ENCODE data around the gene C16orf87.
"Not testable (repeated sequence)": the region's sequence is repeated elsewhere in the genome, so short reads cannot be mapped to it uniquely, and the experiment has no call there.

C16orf87 gene

GRCh38 chr16:46830902-46831647 is at the start of gene C16orf87:
Gene C16orf87, minus strand, starts transcription at chr16:46831180. Its CDS starts 31 bp downstream, at chr16:46831149.
- DNase-seq (ENCODE audit: low spot score) = peak; percentile 91

GRCh38 chr16:46875243-46875642 is 44.3 kb upstream of the C16orf87 start:
- DNase-seq (ENCODE audit: low spot score) = no peak

GRCh38 chr16:46873201-46873600 is 42.2 kb upstream of the C16orf87 start:
- DNase-seq (ENCODE audit: low spot score) = no peak

- DNase-seq (ENCODE audit: low spot score) = no peak
These were observed 40.6 kb upstream of the C16orf87 start for GRCh38 chr16:46871597-46871996.

- not testable (repeated sequence) for DNase-seq (ENCODE audit: low spot score)
These were observed 37.9 kb upstream of the C16orf87 start for GRCh38 chr16:46868891-46869290.

- not testable (repeated sequence) for DNase-seq (ENCODE audit: low spot score)
These were observed 36.5 kb upstream of the C16orf87 start for GRCh38 chr16:46867486-46867885.

- no peak for DNase-seq (ENCODE audit: low spot score)
These were observed 35.3 kb upstream of the C16orf87 start for GRCh38 chr16:46866286-46866685.

- DNase-seq (ENCODE audit: low spot score) = no peak
These were observed 31.8 kb upstream of the C16orf87 start for GRCh38 chr16:46862555-46863447.

- DNase-seq (ENCODE audit: low spot score) = no peak
These were observed 28.8 kb upstream of the C16orf87 start for GRCh38 chr16:46859719-46860152.

GRCh38 chr16:46858151-46858550 is 27.2 kb upstream of the C16orf87 start:
- DNase-seq (ENCODE audit: low spot score) = no peak

GRCh38 chr16:46857368-46857945 is 26.5 kb upstream of the C16orf87 start:
- no peak for DNase-seq (ENCODE audit: low spot score)

GRCh38 chr16:46855389-46855788 is 24.4 kb upstream of the C16orf87 start:
- no peak for DNase-seq (ENCODE audit: low spot score)

GRCh38 chr16:46854846-46855245 is 23.9 kb upstream of the C16orf87 start:
- no peak for DNase-seq (ENCODE audit: low spot score)

- peak; percentile 36 for DNase-seq (ENCODE audit: low spot score)
These were observed 22.9 kb upstream of the C16orf87 start for GRCh38 chr16:46853713-46854443.

GRCh38 chr16:46852130-46852529 is 21.1 kb upstream of the C16orf87 start:
- DNase-seq (ENCODE audit: low spot score) = no peak

GRCh38 chr16:46850619-46851555 is 19.9 kb upstream of the C16orf87 start:
- DNase-seq (ENCODE audit: low spot score) = no peak

- no peak for DNase-seq (ENCODE audit: low spot score)
These were observed 18.1 kb upstream of the C16orf87 start for GRCh38 chr16:46848768-46849764.

GRCh38 chr16:46845952-46846351 is 15.0 kb upstream of the C16orf87 start:
- DNase-seq (ENCODE audit: low spot score) = no peak

- no peak for DNase-seq (ENCODE audit: low spot score)
These were observed 13.8 kb upstream of the C16orf87 start for GRCh38 chr16:46844771-46845170.

Data from hematopoietic multipotent progenitor cell treated with erythropoietin and hydrocortisone succinate and interleukin-3 and kit ligand, for 17 days (in vitro differentiated cells).